Measurements from ENCODE around the gene PCGF1. TPM values are rescaled to one million over a fixed set of nuclear protein-coding genes. Genes with fewer than 3 reads are reported as not detected.
A peak's percentile ranks its signal among the peaks of the same experiment; 100 is the strongest.

PCGF1 gene
- total RNA-seq, 1 experiment from 2014 or later, result 39.9 TPM

GRCh38 chr2:74457549-74458131 is 49.9 kb downstream of the PCGF1 start:
- peaks cover 11% of the 10 kb centered on the region; the same call in 1 of the 2 replicates for H3K79me2 ChIP-seq (ENCODE audit: insufficient read depth, low read length)
- RAD21 ChIA-PET (ENCODE audit: low non-redundant PET in 1 of 2, low total read pairs in 2 of 2, uncharacterized antibody in 2 of 2, unreplicated experiment in 2 of 2), result interaction anchor here in 1 of 2 experiments (0.5 kb wide), 1 partner anchor 14 kb away, joined by 3 read pairs; no protein-coding TSS in a partner anchor
- no peaks in the 10 kb centered on the region for H3K9me3 ChIP-seq (ENCODE audit: control insufficient read depth in 1 of 2, insufficient read depth in 1 of 2, low read depth in 1 of 2, low read length in 2 of 2)
- H3K9me2 ChIP-seq (ENCODE audit: insufficient read depth), result no peaks in the 10 kb centered on the region
- H3K9ac ChIP-seq (ENCODE audit: low read length), result peak overlapping the region; percentile 80
- no peak overlapping the region for H2AFZ ChIP-seq (ENCODE audit: low read depth, low read length, poor library complexity, severe bottlenecking)
- H3K4me3 ChIP-seq (replicated peaks in 1 of 2; ENCODE audit: low read depth in 1 of 2, low read length in 2 of 2), result peak overlapping the region; percentile 62 to 66
- peak overlapping the region; percentile 74 for H3K4me2 ChIP-seq (ENCODE audit: low read length)
- DNase-seq (ENCODE audit: low read depth, low spot score) (no peak), ATAC-seq (peak; percentile 37)
- no peaks in the 10 kb centered on the region for H4K20me1 ChIP-seq (ENCODE audit: insufficient read depth)
- H3K27me3 ChIP-seq (ENCODE audit: insufficient read depth, low read length), result no peaks in the 10 kb centered on the region
- POLR2A ChIA-PET, result interaction anchor here (0.7 to 2.0 kb wide), 8 partner anchors 11 to 50 kb away, joined by 3 to 21 read pairs (median 6); partner anchors contain the start of genes MRPL53, PCGF1 and TTC31
- H3K27ac ChIP-seq (ENCODE audit: low read depth, low read length), result peak overlapping the region; percentile 89
- intact Hi-C loops (cut with micrococcal nuclease), result loop anchor here (1.0 to 10.0 kb wide), 2 partner anchors 26 to 1223 kb away; partner anchors contain the start of genes CCT7, PRADC1 and TTC31
- BruUV-seq (replicated peaks), result no TSS peak
- TF ChIP-seq POLR2AphosphoS5 (IDR thresholded peaks at IDR 0.05; ENCODE audit: low read depth, low read length) (peak; percentile 38), YY1 (IDR thresholded peaks at IDR 0.05; ENCODE audit: extremely low read depth, insufficient replicate concordance, low read depth, low read length) (no peak), ZFX (IDR thresholded peaks at IDR 0.05) (peak; percentile 27; the same call in 1 of the 2 replicates), ZNF274 (IDR thresholded peaks at IDR 0.05; ENCODE audit: low read depth, low read length) (no peak), POLR2A (IDR thresholded peaks at IDR 0.05; ENCODE audit: borderline replicate concordance, extremely low read depth, insufficient read depth, insufficient read length) (peak; percentile 19)
- CTCF ChIA-PET, result interaction anchor here (0.7 to 1.2 kb wide), 4 partner anchors 14 to 631 kb away, joined by 3 to 6 read pairs (median 3); partner anchors contain the start of genes AUP1 and HTRA2
- peaks cover 12 to 42% of the 10 kb centered on the region in 2 experiments for H3K4me1 ChIP-seq (ENCODE audit: control insufficient read depth in 1 of 2, insufficient read depth in 2 of 2, low read length in 2 of 2)
- H3K36me3 ChIP-seq (ENCODE audit: control insufficient read depth in 1 of 2, insufficient read depth in 2 of 2, low read length in 2 of 2), result peaks cover 3 to 12% of the 10 kb centered on the region in 2 experiments; a peak in 2 of 4 replicates

DNA sequence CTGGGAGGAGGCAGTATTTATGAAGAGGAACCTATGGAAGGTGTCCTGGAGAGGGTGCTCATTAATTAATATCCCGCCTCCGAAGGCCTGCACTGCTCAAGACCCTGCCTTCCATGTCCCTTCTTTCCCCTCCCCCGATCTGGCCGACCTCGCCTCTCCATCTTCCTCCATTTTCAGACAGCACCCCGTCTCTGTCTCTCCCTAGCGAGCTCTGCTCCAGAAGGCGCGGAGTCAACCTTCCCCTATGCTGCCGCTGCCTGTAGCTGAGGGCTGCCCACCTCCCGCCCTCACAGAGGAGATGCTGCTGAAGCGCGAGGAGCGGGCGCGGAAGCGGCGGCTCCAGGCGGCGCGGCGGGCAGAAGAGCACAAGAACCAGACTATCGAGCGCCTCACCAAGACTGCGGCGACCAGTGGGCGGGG is 50.4 kb downstream of the PCGF1 start:
- peak overlapping the region; percentile 89 for H3K27ac ChIP-seq (ENCODE audit: low read depth, low read length)
- H3K4me2 ChIP-seq (ENCODE audit: low read length), result peak overlapping the region; percentile 74
- peaks cover 11% of the 10 kb centered on the region; the same call in 1 of the 2 replicates for H3K79me2 ChIP-seq (ENCODE audit: insufficient read depth, low read length)
- H3K36me3 ChIP-seq (ENCODE audit: control insufficient read depth in 1 of 2, insufficient read depth in 2 of 2, low read length in 2 of 2), result peaks cover 2 to 7% of the 10 kb centered on the region in 2 experiments; a peak in 2 of 4 replicates
- no peaks in the 10 kb centered on the region for H3K27me3 ChIP-seq (ENCODE audit: insufficient read depth, low read length)
- peaks cover 12 to 46% of the 10 kb centered on the region in 2 experiments for H3K4me1 ChIP-seq (ENCODE audit: control insufficient read depth in 1 of 2, insufficient read depth in 2 of 2, low read length in 2 of 2)
- POLR2A ChIA-PET, result interaction anchor here (2.0 kb wide), 1 partner anchor 11 kb away, joined by 21 read pairs; no protein-coding TSS in a partner anchor
- H3K4me3 ChIP-seq (replicated peaks in 1 of 2; ENCODE audit: low read depth in 1 of 2, low read length in 2 of 2), result peak overlapping the region; percentile 62 to 66
- no peak overlapping the region for H2AFZ ChIP-seq (ENCODE audit: low read depth, low read length, poor library complexity, severe bottlenecking)
- no peaks in the 10 kb centered on the region for H3K9me2 ChIP-seq (ENCODE audit: insufficient read depth)
- ATAC-seq (no peak), DNase-seq (ENCODE audit: low read depth, low spot score) (no peak)
- RAD21 ChIA-PET (ENCODE audit: low non-redundant PET in 1 of 2, low total read pairs in 2 of 2, uncharacterized antibody in 2 of 2, unreplicated experiment in 2 of 2), result no interaction called here
- no peaks in the 10 kb centered on the region for H4K20me1 ChIP-seq (ENCODE audit: insufficient read depth)
- BruUV-seq (replicated peaks), result no TSS peak
- CTCF ChIA-PET, result no interaction called here
- intact Hi-C loops (cut with micrococcal nuclease), result loop anchor here (10.0 kb wide), 1 partner anchor 1222 kb away; the partner anchor contains the start of genes CCT7 and PRADC1
- no peaks in the 10 kb centered on the region for H3K9me3 ChIP-seq (ENCODE audit: control insufficient read depth in 1 of 2, insufficient read depth in 1 of 2, low read depth in 1 of 2, low read length in 2 of 2)
- peak overlapping the region; percentile 80 for H3K9ac ChIP-seq (ENCODE audit: low read length)
- no peak for TF ChIP-seq EZH2 (IDR thresholded peaks at IDR 0.05)
- TF ChIP-seq JUND (IDR thresholded peaks at IDR 0.05), result no peak
- TF ChIP-seq RAD21 (IDR thresholded peaks at IDR 0.05; ENCODE audit: low read depth), result no peak
- TF ChIP-seq, protein P1, sequence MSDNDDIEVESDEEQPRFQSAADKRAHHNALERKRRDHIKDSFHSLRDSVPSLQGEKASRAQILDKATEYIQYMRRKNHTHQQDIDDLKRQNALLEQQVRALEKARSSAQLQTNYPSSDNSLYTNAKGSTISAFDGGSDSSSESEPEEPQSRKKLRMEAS (IDR thresholded peaks at IDR 0.05), result no peak
- TF ChIP-seq, protein P2, sequence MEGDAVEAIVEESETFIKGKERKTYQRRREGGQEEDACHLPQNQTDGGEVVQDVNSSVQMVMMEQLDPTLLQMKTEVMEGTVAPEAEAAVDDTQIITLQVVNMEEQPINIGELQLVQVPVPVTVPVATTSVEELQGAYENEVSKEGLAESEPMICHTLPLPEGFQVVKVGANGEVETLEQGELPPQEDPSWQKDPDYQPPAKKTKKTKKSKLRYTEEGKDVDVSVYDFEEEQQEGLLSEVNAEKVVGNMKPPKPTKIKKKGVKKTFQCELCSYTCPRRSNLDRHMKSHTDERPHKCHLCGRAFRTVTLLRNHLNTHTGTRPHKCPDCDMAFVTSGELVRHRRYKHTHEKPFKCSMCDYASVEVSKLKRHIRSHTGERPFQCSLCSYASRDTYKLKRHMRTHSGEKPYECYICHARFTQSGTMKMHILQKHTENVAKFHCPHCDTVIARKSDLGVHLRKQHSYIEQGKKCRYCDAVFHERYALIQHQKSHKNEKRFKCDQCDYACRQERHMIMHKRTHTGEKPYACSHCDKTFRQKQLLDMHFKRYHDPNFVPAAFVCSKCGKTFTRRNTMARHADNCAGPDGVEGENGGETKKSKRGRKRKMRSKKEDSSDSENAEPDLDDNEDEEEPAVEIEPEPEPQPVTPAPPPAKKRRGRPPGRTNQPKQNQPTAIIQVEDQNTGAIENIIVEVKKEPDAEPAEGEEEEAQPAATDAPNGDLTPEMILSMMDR (IDR thresholded peaks at IDR 0.05 in 2 of 3, conservative IDR thresholded peaks at IDR 0.05 in 1 of 3; ENCODE audit: borderline replicate concordance in 1 of 3, insufficient read depth in 1 of 3, low read depth in 2 of 3, low read length in 2 of 3), result no peak
- TF ChIP-seq REST (IDR thresholded peaks at IDR 0.05; ENCODE audit: low read depth), result no peak
- no peak for TF ChIP-seq ELF1 (IDR thresholded peaks at IDR 0.05; ENCODE audit: borderline replicate concordance, low read depth)
- TF ChIP-seq CBX3 (IDR thresholded peaks at IDR 0.05; ENCODE audit: low read depth), result no peak
- TF ChIP-seq ZNF274 (IDR thresholded peaks at IDR 0.05; ENCODE audit: low read depth, low read length), result no peak
- no peak for TF ChIP-seq SRF (IDR thresholded peaks at IDR 0.05; ENCODE audit: low read depth)
